Smooth muscle cell (in vitro differentiated cells): ENCODE data around the gene NIPA2. TPM values are rescaled to one million over a fixed set of nuclear protein-coding genes. Genes with fewer than 3 reads are reported as not detected.

Experiments
- DNase-seq: peaks from one replicate; lab custom pipeline; 2025; ENCODE audit not compliant: unreplicated experiment; lab: John Stamatoyannopoulos, UW
- H2AFZ ChIP-seq: fragments of 200-600 bp; sonication (generic); 2 replicates; pipeline ENCODE4 v1.6.0; 2016; ENCODE audit warnings: antibody characterized with exemption, low read depth, mild to moderate bottlenecking
- H3F3A ChIP-seq: fragments of 200-600 bp; sonication (generic); 2 replicates; pipeline ENCODE4 v1.6.0; 2017; ENCODE audit warnings: antibody characterized with exemption, low read depth
- H3K27ac ChIP-seq: fragments of 200-600 bp; sonication (generic); 2 replicates; pipeline ENCODE4 v1.5.1; 2016; ENCODE audit warnings: low read depth, mild to moderate bottlenecking
- H3K27me3 ChIP-seq: fragments of 200-600 bp; sonication (generic); 2 replicates; pipeline ENCODE4 v1.6.1; 2016; ENCODE audit warnings: low read depth, mild to moderate bottlenecking
- H3K36me3 ChIP-seq: fragments of 200-600 bp; sonication (generic); 2 replicates; pipeline ENCODE4 v1.5.1; 2016; ENCODE audit warnings: low read depth
- H3K4me1 ChIP-seq: fragments of 200-600 bp; sonication (generic); 2 replicates; pipeline ENCODE4 v1.5.1; 2016; ENCODE audit warnings: low read depth
- H3K4me2 ChIP-seq: fragments of 200-600 bp; sonication (generic); 2 replicates; pipeline ENCODE4 v1.6.0; 2016; ENCODE audit warnings: mild to moderate bottlenecking
- H3K4me3 ChIP-seq: fragments of 200-600 bp; sonication (generic); 2 replicates; pipeline ENCODE4 v1.5.1; 2016; ENCODE audit warnings: mild to moderate bottlenecking
- H3K79me2 ChIP-seq: fragments of 200-600 bp; sonication (generic); 2 replicates; pipeline ENCODE4 v1.6.0; 2016; ENCODE audit warnings: low read depth, mild to moderate bottlenecking
- H3K9ac ChIP-seq: fragments of 200-600 bp; sonication (generic); 2 replicates; pipeline ENCODE4 v1.6.0; 2016; ENCODE audit warnings: low read depth
- H3K9me3 ChIP-seq: fragments of 200-600 bp; sonication (generic); replicated peaks from 2 replicates; pipeline ENCODE4 v1.5.1; 2016; ENCODE audit warnings: low read depth
- H4K20me1 ChIP-seq: fragments of 200-600 bp; sonication (generic); 2 replicates; pipeline ENCODE4 v1.6.0; 2016; ENCODE audit warnings: low read depth
- CTCF ChIP-seq: fragments of 200-600 bp; sonication (generic); IDR thresholded peaks from 2 replicates; pipeline ENCODE4 v1.5.1; 2017; ENCODE audit warnings: borderline replicate concordance, mild to moderate bottlenecking, antibody characterized with exemption; ENCODE audit not compliant: insufficient read depth, poor library complexity, severe bottlenecking
- WGBS: methylation state at CpG from one replicate; pipeline ENCODE4 v1.1.7; 2016; ENCODE audit warnings: low lambda C conversion rate; 5-methylcytosine and 5-hydroxymethylcytosine counted together
- polyA plus RNA-seq: library from polyadenylated mRNA; unstranded; fragments of >200 nt; fragmentation: Nextera tagmentation; extraction: Ambion mirVana; gene quantifications from 2 replicates; pipeline ENCODE4 v1.2.1, GENCODE V29; 2016
- total RNA-seq: library from RNA; depleted of rRNA; stranded (reverse); fragments of >200 nt; gene quantifications from 2 replicates; pipeline ENCODE4 v1.2.3, GENCODE V29; 2014

The NIPA2 gene
- total and polyA plus RNA-seq, 2 experiments from 2014 or later: 44.7 to 70.5 TPM

DNA sequence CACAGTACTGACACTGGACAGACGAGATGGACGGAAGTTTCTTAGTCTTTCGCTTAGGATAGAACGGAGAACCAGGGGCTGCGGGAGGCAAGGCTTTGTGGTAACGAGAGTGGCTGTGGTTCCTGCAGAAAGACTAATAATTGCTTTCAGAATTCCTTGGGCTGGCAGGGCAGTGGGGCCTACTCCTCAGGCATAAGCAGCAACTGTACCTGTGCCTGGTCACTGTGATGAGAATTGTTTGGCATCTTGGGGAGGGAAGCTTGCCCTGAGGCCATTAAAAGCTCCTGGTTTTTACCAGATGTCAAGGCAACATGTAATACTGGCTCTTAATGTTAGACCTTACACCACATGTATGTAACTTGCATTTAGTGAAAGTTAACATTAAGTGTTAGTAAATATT is 7.6 kb downstream of the NIPA2 start:
- H3K4me3 ChIP-seq: no peak overlapping the region
- no peak overlapping the region for H3K4me2 ChIP-seq
- no peak overlapping the region for H3K9ac ChIP-seq
- no peak overlapping the region for H2AFZ ChIP-seq
- H3K9me3 ChIP-seq: no peaks in the 10 kb centered on the region
- peak overlapping the region; percentile 28 for H3K27ac ChIP-seq
- no peaks in the 10 kb centered on the region for H3K36me3 ChIP-seq
- peaks cover 87% of the 10 kb centered on the region for H4K20me1 ChIP-seq
- TF ChIP-seq CTCF: no peak
- peaks cover 100% of the 10 kb centered on the region for H3K79me2 ChIP-seq
- H3F3A ChIP-seq: peaks cover 5% of the 10 kb centered on the region
- H3K27me3 ChIP-seq: no peaks in the 10 kb centered on the region
- 73% methylated on average over 6 of the region's 6 CpGs for WGBS
- peaks cover 10% of the 10 kb centered on the region for H3K4me1 ChIP-seq
- no peak for DNase-seq

DNA sequence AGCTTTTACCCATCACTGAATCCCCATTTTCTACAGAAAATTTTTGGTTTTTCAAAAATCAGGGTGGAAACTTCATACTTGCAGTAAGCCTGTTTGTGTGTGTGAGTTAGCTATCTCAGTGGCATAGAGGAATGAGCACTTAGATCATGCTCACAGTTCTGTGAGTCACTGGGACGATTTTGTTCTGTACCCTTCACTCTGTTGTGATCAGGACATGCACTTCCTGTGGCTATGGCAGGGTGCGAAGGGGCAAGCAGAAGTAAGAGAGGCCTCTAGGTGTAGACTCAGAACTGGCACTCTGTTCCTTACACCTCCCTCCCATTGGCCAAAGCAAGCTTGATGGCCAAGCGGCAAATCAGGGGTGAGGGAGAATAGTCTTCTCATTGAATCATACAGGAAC is 11.6 kb downstream of the NIPA2 start:
- Histone ChIP-seq H3K9ac (no peak overlapping the region), H3K9me3 (no peaks in the 10 kb centered on the region), H3F3A (no peaks in the 10 kb centered on the region), H3K4me3 (no peak overlapping the region), H3K27me3 (no peaks in the 10 kb centered on the region), H3K79me2 (peaks cover 67% of the 10 kb centered on the region), H3K4me1 (peaks cover 7% of the 10 kb centered on the region), H3K27ac (peak overlapping the region; percentile 71), H2AFZ (no peak overlapping the region), H4K20me1 (peaks cover 58% of the 10 kb centered on the region), H3K36me3 (no peaks in the 10 kb centered on the region), H3K4me2 (peak overlapping the region; percentile 21)
- no peak for DNase-seq
- 72% methylated on average over 3 of the region's 3 CpGs for WGBS
- TF ChIP-seq CTCF: no peak

- H3K79me2 ChIP-seq: peaks cover 57% of the 10 kb centered on the region
- H4K20me1 ChIP-seq: peaks cover 43% of the 10 kb centered on the region
- H3K27me3 ChIP-seq: no peaks in the 10 kb centered on the region
- TF ChIP-seq CTCF: no peak
- no peak for DNase-seq
- peaks cover 7% of the 10 kb centered on the region for H3K36me3 ChIP-seq
- no peak overlapping the region for H3K27ac ChIP-seq
- H3K4me3 ChIP-seq: no peak overlapping the region
- no peak overlapping the region for H3K9ac ChIP-seq
- no peaks in the 10 kb centered on the region for H3K9me3 ChIP-seq
- H3F3A ChIP-seq: no peaks in the 10 kb centered on the region
- WGBS: 96% methylated on average over 4 of the region's 4 CpGs
- H3K4me2 ChIP-seq: no peak overlapping the region
- no peak overlapping the region for H2AFZ ChIP-seq
- H3K4me1 ChIP-seq: no peaks in the 10 kb centered on the region
Observed at GRCh38 chr15:22851513-22851912, 13.0 kb downstream of the NIPA2 start.

- Histone ChIP-seq H3K4me1 (no peaks in the 10 kb centered on the region), H3K27me3 (no peaks in the 10 kb centered on the region), H3F3A (no peaks in the 10 kb centered on the region), H3K4me3 (no peak overlapping the region), H3K4me2 (no peak overlapping the region), H4K20me1 (peaks cover 2% of the 10 kb centered on the region), H3K9ac (no peak overlapping the region), H3K9me3 (no peaks in the 10 kb centered on the region), H3K36me3 (peaks cover 9% of the 10 kb centered on the region), H2AFZ (no peak overlapping the region), H3K27ac (no peak overlapping the region), H3K79me2 (peaks cover 16% of the 10 kb centered on the region)
- no peak for TF ChIP-seq CTCF
- WGBS: 83% methylated on average over 4 of the region's 4 CpGs
- no peak for DNase-seq
Observed at GRCh38 chr15:22855791-22856190, 17.3 kb downstream of the NIPA2 start.
